Effector CD8-positive, alpha-beta T cell (primary cell): Measurements from ENCODE around the gene KCNH8.

ENCODE experiments used
- DNase-seq: peaks from one replicate; lab custom pipeline; 2025; lab: John Stamatoyannopoulos, UW

KCNH8 gene

DNA sequence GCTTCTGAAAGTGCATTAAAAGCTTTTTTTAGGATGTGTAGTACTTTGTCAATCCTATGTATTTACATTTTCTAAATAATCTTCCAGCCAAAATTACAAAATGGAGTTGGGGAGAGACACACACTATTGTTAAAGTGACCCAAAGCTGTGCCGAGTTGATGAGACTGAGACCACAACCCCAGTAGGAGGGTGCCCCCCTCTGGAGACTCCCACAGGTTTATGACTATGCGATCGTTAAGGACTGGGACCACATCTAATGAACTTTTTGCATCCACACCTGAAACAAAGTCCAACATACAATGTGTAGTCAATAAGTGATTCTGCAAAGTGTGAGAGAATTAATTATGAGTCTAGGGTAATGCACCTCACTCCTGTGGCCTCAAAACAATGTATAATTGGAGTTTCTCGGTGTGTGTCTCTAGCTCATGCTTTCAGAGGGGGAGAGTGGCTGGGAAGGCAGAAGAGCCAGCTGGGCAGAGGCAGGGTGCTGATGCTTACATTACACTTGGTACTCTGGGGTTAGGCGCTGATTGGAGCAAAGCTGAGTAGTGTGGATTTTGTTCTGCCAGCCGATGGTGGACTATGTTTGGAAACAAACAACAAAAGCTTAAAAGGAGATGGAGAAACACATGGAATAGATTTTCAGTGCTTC, 102.8 kb downstream of the KCNH8 start:
- DNase-seq: no peak

DNA sequence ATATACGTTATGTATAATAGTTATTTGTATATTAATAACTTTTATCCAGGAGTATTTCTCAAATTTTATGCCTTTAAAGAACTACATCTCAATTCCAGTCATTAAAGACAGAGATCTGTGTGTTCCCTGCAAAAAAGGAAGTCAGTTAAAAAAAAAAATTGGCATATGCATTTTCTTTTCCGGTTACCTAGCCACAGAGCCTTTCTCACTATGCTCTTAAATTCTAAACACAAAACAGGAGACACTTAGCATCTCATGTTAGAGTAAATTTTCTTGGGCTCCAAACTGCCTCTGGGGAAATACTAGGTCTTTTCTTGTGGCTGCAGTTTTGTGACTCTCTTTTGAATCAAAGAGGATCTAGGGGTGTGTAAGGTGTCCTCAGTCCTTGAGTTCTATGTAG, 105.9 kb downstream of the KCNH8 start:
- no peak for DNase-seq

GRCh38 chr3:19254784-19255338, 106.6 kb downstream of the KCNH8 start:
- DNase-seq: no peak

GRCh38 chr3:19256313-19256712, 108.0 kb downstream of the KCNH8 start:
- no peak for DNase-seq

DNA sequence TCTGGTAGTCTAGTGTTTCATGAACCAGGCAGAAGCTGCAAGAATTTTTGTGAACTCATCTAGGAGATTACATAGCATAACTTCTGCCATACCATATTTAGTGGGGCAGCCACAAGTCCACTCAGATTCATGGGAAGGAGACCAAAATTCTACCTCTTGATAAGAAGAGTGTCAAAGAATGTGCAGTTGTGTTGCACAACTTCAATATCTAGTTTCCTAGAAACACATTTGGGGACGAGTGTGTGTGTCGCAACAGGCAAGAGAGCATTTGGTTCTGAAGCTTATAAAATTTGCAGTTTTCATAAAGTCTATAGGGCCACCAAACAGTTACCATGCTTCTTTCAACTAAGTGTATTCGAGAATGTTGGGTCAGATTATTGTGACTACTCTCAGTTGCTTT, 115.3 kb downstream of the KCNH8 start:
- no peak for DNase-seq

GRCh38 chr3:19264424-19264823, 116.1 kb downstream of the KCNH8 start:
- no peak for DNase-seq

GRCh38 chr3:19267040-19267439, 118.7 kb downstream of the KCNH8 start:
- no peak for DNase-seq

GRCh38 chr3:19270481-19270880, 122.2 kb downstream of the KCNH8 start:
- no peak for DNase-seq

- DNase-seq: no peak
Observed at GRCh38 chr3:19272296-19272695, 124.0 kb downstream of the KCNH8 start.

GRCh38 chr3:19273091-19273490, 124.8 kb downstream of the KCNH8 start:
- no peak for DNase-seq

GRCh38 chr3:19274576-19274975, 126.3 kb downstream of the KCNH8 start:
- DNase-seq: no peak

- no peak for DNase-seq
Observed at GRCh38 chr3:19284974-19285373, 136.7 kb downstream of the KCNH8 start.

GRCh38 chr3:19293295-19293694, 145.0 kb downstream of the KCNH8 start:
- DNase-seq: no peak

DNA sequence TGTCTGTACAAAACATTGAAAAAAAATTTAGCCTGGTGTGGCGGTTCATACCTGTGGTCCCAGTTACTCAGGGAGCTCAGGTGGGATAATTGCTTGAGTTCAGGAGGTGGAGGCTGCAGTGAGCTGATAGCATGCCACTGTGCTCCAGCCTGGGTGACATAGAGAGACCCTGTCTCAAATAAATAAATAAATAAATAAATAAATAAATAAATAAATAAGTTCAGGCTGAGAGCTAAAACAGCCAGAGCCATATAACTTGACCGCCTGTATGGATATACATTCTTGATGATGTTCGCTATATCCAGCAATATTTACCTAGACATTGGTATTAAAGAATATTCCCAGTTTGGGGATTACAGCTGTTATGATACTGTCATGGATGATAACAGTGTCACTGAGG, 146.9 kb downstream of the KCNH8 start:
- no peak for DNase-seq

GRCh38 chr3:19331931-19332330, 183.6 kb downstream of the KCNH8 start:
- DNase-seq: no peak

DNA sequence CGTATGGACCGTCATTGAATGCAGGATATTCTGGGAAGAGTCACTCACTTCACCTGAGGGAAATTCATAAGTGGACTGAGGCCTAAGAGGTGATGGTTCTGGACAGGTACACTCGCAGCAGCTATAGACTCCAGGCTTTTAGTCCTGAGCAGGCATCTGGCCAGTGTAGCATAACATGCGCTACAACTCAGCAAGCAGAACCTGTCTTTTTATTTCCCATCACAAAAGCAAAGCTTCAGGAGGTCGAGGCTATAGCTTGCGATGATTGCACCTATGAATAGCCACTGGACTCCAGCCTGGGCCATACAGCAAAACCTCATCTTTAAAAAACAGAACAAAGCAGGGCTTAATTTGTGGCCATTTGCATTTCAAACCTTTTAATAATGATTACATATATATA, 185.8 kb downstream of the KCNH8 start:
- DNase-seq: no peak

- DNase-seq: no peak
Observed at GRCh38 chr3:19338769-19339168, 190.5 kb downstream of the KCNH8 start.

DNA sequence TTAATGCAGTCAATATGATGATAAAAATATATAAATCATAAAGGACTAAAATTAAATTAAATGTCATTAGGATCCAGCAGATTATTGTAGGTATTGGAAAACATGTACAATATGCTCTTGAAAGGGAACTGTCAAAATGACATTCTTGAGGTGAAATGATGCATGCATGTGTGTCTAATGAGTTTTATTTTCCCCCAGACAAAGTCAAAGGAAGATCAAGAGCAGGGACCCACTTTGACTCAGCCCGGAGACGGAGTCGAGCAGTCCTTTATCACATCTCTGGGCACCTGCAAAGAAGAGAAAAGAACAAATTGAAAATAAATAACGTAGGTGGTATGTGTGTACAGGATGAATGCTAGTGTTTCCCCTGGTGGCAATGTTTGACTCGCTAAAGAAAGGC, 194.1 kb downstream of the KCNH8 start:
- no peak for DNase-seq

GRCh38 chr3:19346759-19347158, 198.4 kb downstream of the KCNH8 start:
- DNase-seq: no peak

DNA sequence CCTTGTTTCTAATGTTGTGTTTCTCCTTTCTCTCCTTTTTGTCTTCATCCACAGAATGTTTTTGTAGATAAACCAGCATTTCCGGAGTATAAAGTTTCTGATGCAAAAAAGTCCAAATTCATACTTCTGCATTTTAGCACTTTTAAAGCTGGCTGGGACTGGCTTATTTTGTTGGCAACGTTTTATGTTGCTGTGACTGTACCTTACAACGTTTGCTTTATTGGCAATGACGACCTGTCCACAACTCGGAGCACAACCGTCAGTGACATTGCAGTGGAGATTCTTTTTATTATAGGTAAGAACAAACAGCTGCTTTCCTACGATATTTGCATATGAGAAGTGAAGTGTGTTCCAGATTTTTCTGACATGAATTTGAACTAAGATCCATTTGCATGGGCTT, 199.4 kb downstream of the KCNH8 start:
- DNase-seq: no peak

DNA sequence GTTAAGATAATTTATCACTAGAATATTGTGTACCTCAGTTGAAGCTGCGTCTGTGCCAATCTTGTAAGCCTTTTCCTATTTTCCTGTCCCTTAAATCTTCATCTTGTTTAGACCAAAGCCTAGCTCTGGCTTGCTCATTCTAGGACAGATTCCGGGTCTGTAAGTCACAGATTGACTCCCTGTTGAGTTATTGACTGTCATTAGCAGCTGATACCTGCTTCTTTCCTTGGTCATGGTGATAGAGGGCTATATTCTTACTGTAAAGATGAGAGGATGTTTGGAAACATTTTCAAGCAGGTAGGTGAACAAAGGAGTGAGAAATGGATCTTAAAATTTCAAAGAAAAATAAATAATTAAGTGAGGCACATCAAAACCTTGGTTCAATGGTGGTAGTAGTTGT, 200.2 kb downstream of the KCNH8 start:
- no peak for DNase-seq

- no peak for DNase-seq
Observed at GRCh38 chr3:19348941-19349564, 200.7 kb downstream of the KCNH8 start.

GRCh38 chr3:19357947-19358346, 209.6 kb downstream of the KCNH8 start:
- DNase-seq: no peak

- no peak for DNase-seq
Observed at GRCh38 chr3:19363071-19363470, 214.8 kb downstream of the KCNH8 start.
